Measurements from ENCODE around the gene RNF186.

GRCh38 chr1:19844731-19845495 lies 29.8 kb upstream of the RNF186 start:
- TF ChIP-seq SIN3A (IDR thresholded peaks at IDR 0.05; ENCODE audit: borderline replicate concordance, low read depth, low read length) (no peak), CTCF (IDR thresholded peaks at IDR 0.05) (no peak), POLR2AphosphoS5 (IDR thresholded peaks at IDR 0.05; ENCODE audit: low read depth, low read length) (no peak), EP300 (IDR thresholded peaks at IDR 0.05; ENCODE audit: borderline replicate concordance in 1 of 2, low read depth in 1 of 2, low read length in 1 of 2) (no peak), GABPA (IDR thresholded peaks at IDR 0.05; ENCODE audit: low read depth) (no peak)

Data from SK-N-SH (cell line).